HG03520 (cell line): ENCODE results near the gene RFPL3.
"Not testable (repeated sequence)": the region's sequence is repeated elsewhere in the genome, so short reads cannot be mapped to it uniquely, and the experiment has no call there.

Experiments
- ATAC-seq: cut with Tn5 transposase; IDR thresholded peaks from one replicate; pipeline ENCODE4 v1.9.1; 2021; ENCODE audit warnings: mild to moderate bottlenecking, moderate library complexity; ENCODE audit not compliant: unreplicated experiment

RFPL3 gene

GRCh38 chr22:32357567-32357966 is at the start of gene RFPL3:
Gene RFPL3 (plus strand): TSS chr22:32357867. CDS start chr22:32358072, 205 bp downstream.
- not testable (repeated sequence) for ATAC-seq

GRCh38 chr22:32308191-32308590 is 49.5 kb upstream of the RFPL3 start:
- ATAC-seq, result no peak

- ATAC-seq, result no peak
Measured at GRCh38 chr22:32308934-32309333, 48.7 kb upstream of the RFPL3 start.

- no peak for ATAC-seq
Measured at GRCh38 chr22:32309585-32310251, 47.9 kb upstream of the RFPL3 start.

- no peak for ATAC-seq
Measured at GRCh38 chr22:32310777-32311176, 46.9 kb upstream of the RFPL3 start.

- no peak for ATAC-seq
Measured at GRCh38 chr22:32311551-32312071, 46.1 kb upstream of the RFPL3 start.

- ATAC-seq, result no peak
Measured at GRCh38 chr22:32312748-32313147, 44.9 kb upstream of the RFPL3 start.

GRCh38 chr22:32313532-32313931 is 44.1 kb upstream of the RFPL3 start:
- ATAC-seq, result no peak

- ATAC-seq, result no peak
Measured at GRCh38 chr22:32317524-32317923, 40.1 kb upstream of the RFPL3 start.

GRCh38 chr22:32318361-32318760 is 39.3 kb upstream of the RFPL3 start:
- no peak for ATAC-seq

- no peak for ATAC-seq
Measured at GRCh38 chr22:32319861-32320406, 37.7 kb upstream of the RFPL3 start.

- ATAC-seq, result no peak
Measured at GRCh38 chr22:32322986-32323385, 34.7 kb upstream of the RFPL3 start.

- no peak for ATAC-seq
Measured at GRCh38 chr22:32323513-32324164, 34.0 kb upstream of the RFPL3 start.

GRCh38 chr22:32324505-32325415 is 32.9 kb upstream of the RFPL3 start:
- no peak for ATAC-seq

GRCh38 chr22:32325416-32325801 is 32.3 kb upstream of the RFPL3 start:
- ATAC-seq, result no peak

- ATAC-seq, result no peak
Measured at GRCh38 chr22:32325811-32326237, 31.8 kb upstream of the RFPL3 start.

GRCh38 chr22:32326647-32327046 is 31.0 kb upstream of the RFPL3 start:
- ATAC-seq, result no peak

- ATAC-seq, result no peak
Measured at GRCh38 chr22:32327066-32327465, 30.6 kb upstream of the RFPL3 start.

- ATAC-seq, result no peak
Measured at GRCh38 chr22:32327596-32328171, 30.0 kb upstream of the RFPL3 start.

- ATAC-seq, result no peak
Measured at GRCh38 chr22:32328306-32329201, 29.1 kb upstream of the RFPL3 start.
